Measurements from ENCODE around the gene AKAP7. TPM values are rescaled to one million over a fixed set of nuclear protein-coding genes. Genes with fewer than 3 reads are reported as not detected.

Gene AKAP7
- polyA plus RNA-seq, 1 donor (not counting 4 experiments of a cell fraction or from before 2014, with no cell fraction given) = 1.7 TPM

GRCh38 chr6:131331151-131331550 is 195.9 kb downstream of the AKAP7 start:
- Histone ChIP-seq H3K79me2 (ENCODE audit: control insufficient read depth, insufficient read depth, low read length) (no peaks in the 10 kb centered on the region), H3K4me1 (ENCODE audit: control insufficient read depth, extremely low read depth, insufficient read depth, low read length) (no peaks in the 10 kb centered on the region), H3K4me3 (ENCODE audit: control insufficient read depth in 2 of 3, extremely low read depth in 1 of 3, insufficient read depth in 2 of 3, low read depth in 1 of 3, low read length in 3 of 3) (no peak overlapping the region), H2AFZ (ENCODE audit: control insufficient read depth, low read length) (no peak overlapping the region), H3K36me3 (ENCODE audit: control insufficient read depth in 2 of 2, extremely low read depth in 1 of 2, insufficient read depth in 2 of 2, low read length in 2 of 2) (no peaks in the 10 kb centered on the region), H3K9me3 (ENCODE audit: control insufficient read depth, low read depth, low read length) (no peaks in the 10 kb centered on the region), H3K27ac (ENCODE audit: control insufficient read depth, insufficient read depth, low read length) (no peak overlapping the region), H3K4me2 (ENCODE audit: control insufficient read depth, extremely low read depth, insufficient read depth, low read depth, low read length) (no peak overlapping the region), H3K9ac (ENCODE audit: control insufficient read depth, extremely low read depth, insufficient read depth, low read length) (no peak overlapping the region), H4K20me1 (ENCODE audit: control insufficient read depth, extremely low read depth, insufficient read depth, low read length) (no peaks in the 10 kb centered on the region), H3K9me1 (ENCODE audit: control insufficient read depth, extremely low read depth, insufficient read depth, low read length) (no peaks in the 10 kb centered on the region), H3K27me3 (ENCODE audit: control insufficient read depth, extremely low read depth, insufficient read depth, low read length) (no peaks in the 10 kb centered on the region)
- dilution Hi-C loops (cut with MboI; ENCODE audit: extremely low pct_ligation_motif_present, low sequenced_read_pairs) = no loop called here
- DNase-seq (ENCODE audit: low read depth, low spot score) = no peak
- FAIRE-seq = no peak
- TF ChIP-seq CTCF (optimal IDR thresholded peaks at IDR 0.05 in 1 of 3, IDR thresholded peaks at IDR 0.05 in 1 of 3, conservative IDR thresholded peaks at IDR 0.05 in 1 of 3; ENCODE audit: extremely low read depth in 1 of 3, insufficient read depth in 2 of 3, low read length in 3 of 3) (no peak), EZH2 (IDR thresholded peaks at IDR 0.05; ENCODE audit: low read length) (no peak)

GRCh38 chr6:131331873-131332781 is 196.9 kb downstream of the AKAP7 start:
- FAIRE-seq (no peak), DNase-seq (ENCODE audit: low read depth, low spot score) (no peak)
- no peak overlapping the region for H3K27ac ChIP-seq (ENCODE audit: control insufficient read depth, insufficient read depth, low read length)
- no peak overlapping the region for H2AFZ ChIP-seq (ENCODE audit: control insufficient read depth, low read length)
- TF ChIP-seq EZH2 (IDR thresholded peaks at IDR 0.05; ENCODE audit: low read length) (no peak), CTCF (optimal IDR thresholded peaks at IDR 0.05 in 1 of 3, IDR thresholded peaks at IDR 0.05 in 1 of 3, conservative IDR thresholded peaks at IDR 0.05 in 1 of 3; ENCODE audit: extremely low read depth in 1 of 3, insufficient read depth in 2 of 3, low read length in 3 of 3) (no peak)
- H4K20me1 ChIP-seq (ENCODE audit: control insufficient read depth, extremely low read depth, insufficient read depth, low read length) = no peaks in the 10 kb centered on the region
- dilution Hi-C loops (cut with MboI; ENCODE audit: extremely low pct_ligation_motif_present, low sequenced_read_pairs) = no loop called here
- no peaks in the 10 kb centered on the region for H3K4me1 ChIP-seq (ENCODE audit: control insufficient read depth, extremely low read depth, insufficient read depth, low read length)
- H3K9ac ChIP-seq (ENCODE audit: control insufficient read depth, extremely low read depth, insufficient read depth, low read length) = no peak overlapping the region
- H3K36me3 ChIP-seq (ENCODE audit: control insufficient read depth in 2 of 2, extremely low read depth in 1 of 2, insufficient read depth in 2 of 2, low read length in 2 of 2) = no peaks in the 10 kb centered on the region
- H3K9me1 ChIP-seq (ENCODE audit: control insufficient read depth, extremely low read depth, insufficient read depth, low read length) = no peaks in the 10 kb centered on the region
- H3K4me3 ChIP-seq (ENCODE audit: control insufficient read depth in 2 of 3, extremely low read depth in 1 of 3, insufficient read depth in 2 of 3, low read depth in 1 of 3, low read length in 3 of 3) = no peak overlapping the region
- H3K9me3 ChIP-seq (ENCODE audit: control insufficient read depth, low read depth, low read length) = no peaks in the 10 kb centered on the region
- no peaks in the 10 kb centered on the region for H3K27me3 ChIP-seq (ENCODE audit: control insufficient read depth, extremely low read depth, insufficient read depth, low read length)
- H3K4me2 ChIP-seq (ENCODE audit: control insufficient read depth, extremely low read depth, insufficient read depth, low read depth, low read length) = no peak overlapping the region
- no peaks in the 10 kb centered on the region for H3K79me2 ChIP-seq (ENCODE audit: control insufficient read depth, insufficient read depth, low read length)

Other genes starting within 250 kb of the AKAP7 start
- gene EPB41L2, start 72.2 kb upstream of the AKAP7 start, polyA plus RNA-seq = 9.7 to 23.8 TPM (median 22.0 TPM) in 3 replicates